ENCODE data around the gene CLCN3. TPM values are rescaled to one million over a fixed set of nuclear protein-coding genes. Genes with fewer than 3 reads are reported as not detected.
"Not testable (repeated sequence)": the region's sequence is repeated elsewhere in the genome, so short reads cannot be mapped to it uniquely, and the experiment has no call there.

CLCN3 gene
- total RNA-seq, 1 experiment from 2014 or later, result 18.1 TPM

DNA sequence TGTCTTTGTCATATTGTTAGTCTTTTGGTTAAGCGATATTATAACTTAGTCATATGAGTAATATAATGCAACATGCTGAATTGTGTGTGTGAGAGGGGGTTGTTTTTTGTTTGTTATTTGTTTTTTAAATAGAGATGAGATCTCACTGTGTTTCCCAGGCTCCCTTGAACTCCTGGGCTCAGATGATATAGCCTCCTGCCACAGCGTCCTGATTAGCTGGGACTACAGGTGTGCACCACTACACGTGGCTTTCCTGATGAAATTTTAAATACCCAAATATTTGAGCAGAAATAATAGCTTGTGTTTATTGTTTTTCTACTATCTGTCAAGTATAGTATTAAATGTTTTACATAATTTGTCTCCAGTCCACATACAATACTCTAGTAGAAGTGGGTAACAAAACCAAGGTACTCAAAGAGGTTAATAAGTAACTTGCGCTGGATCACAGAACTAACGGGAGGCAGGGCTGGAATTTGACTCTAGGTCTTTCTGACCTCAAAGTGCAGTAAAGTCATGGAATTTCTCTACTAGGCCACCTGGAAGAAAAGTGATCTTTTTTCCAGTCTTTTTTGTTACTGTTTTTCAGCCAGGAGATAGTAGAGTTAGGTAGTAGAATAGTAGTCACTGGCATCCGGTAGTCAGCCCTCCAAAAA lies 47.8 kb downstream of the CLCN3 start:
- in situ Hi-C loops (cut with HindIII; ENCODE audit: low pct_unique_long_range_greater_than_20kb, low sequenced_read_pairs), result no loop called here
- DNase-seq (ENCODE audit: low read depth), result no peak

GRCh38 chr4:169675825-169676224 lies 55.4 kb downstream of the CLCN3 start:
- no peak for DNase-seq (ENCODE audit: low read depth)
- in situ Hi-C loops (cut with HindIII; ENCODE audit: low pct_unique_long_range_greater_than_20kb, low sequenced_read_pairs), result no loop called here

GRCh38 chr4:169677150-169677748 lies 56.9 kb downstream of the CLCN3 start:
- in situ Hi-C loops (cut with HindIII; ENCODE audit: low pct_unique_long_range_greater_than_20kb, low sequenced_read_pairs), result no loop called here
- no peak for DNase-seq (ENCODE audit: low read depth)

GRCh38 chr4:169678486-169678885 lies 58.1 kb downstream of the CLCN3 start:
- DNase-seq (ENCODE audit: low read depth), result not testable (repeated sequence)

DNA sequence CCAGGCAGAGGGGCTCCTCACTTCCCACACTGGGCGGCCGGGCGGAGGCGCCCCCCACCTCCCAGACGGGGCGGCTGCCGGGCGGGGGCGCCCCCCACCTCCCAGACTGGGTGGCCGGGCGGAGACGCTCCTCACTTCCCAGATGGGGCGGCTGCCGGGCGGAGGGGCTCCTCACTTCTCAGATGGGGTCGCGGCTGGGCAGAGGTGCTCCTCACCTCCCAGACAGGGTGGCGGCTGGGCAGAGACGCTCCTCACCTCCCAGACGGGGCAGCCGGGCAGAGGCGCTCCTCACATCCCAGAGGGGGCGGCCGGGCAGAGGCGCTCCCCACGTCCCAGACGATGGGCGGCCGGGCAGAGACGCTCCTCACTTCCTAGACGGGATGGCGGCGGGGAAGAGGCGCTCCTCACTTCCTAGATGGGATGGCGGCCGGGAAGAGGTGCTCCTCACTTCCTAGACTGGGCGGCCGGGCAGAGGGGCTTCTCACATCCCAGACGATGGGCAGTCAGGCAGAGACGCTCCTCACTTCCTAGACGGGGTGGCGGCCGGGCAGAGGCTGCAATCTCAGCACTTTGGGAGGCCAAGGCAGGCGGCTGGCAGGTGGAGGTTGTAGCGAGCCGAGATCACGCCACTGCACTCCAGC lies 58.7 kb downstream of the CLCN3 start:
- DNase-seq (ENCODE audit: low read depth); in situ Hi-C loops (cut with HindIII; ENCODE audit: low pct_unique_long_range_greater_than_20kb, low sequenced_read_pairs): not testable (repeated sequence)

More at GRCh38 chr4:169678486-169678885, 58.1 kb downstream of the CLCN3 start:
- in situ Hi-C loops (cut with HindIII; ENCODE audit: low pct_unique_long_range_greater_than_20kb, low sequenced_read_pairs), result not testable (repeated sequence)

GRCh38 chr4:169682372-169683047 lies 62.1 kb downstream of the CLCN3 start:
- no peak for DNase-seq (ENCODE audit: low read depth)
- in situ Hi-C loops (cut with HindIII; ENCODE audit: low pct_unique_long_range_greater_than_20kb, low sequenced_read_pairs), result no loop called here

- in situ Hi-C loops (cut with HindIII; ENCODE audit: low pct_unique_long_range_greater_than_20kb, low sequenced_read_pairs), result no loop called here
- DNase-seq (ENCODE audit: low read depth), result no peak
These were observed 69.3 kb downstream of the CLCN3 start for GRCh38 chr4:169689681-169690080.

GRCh38 chr4:169690787-169691186 lies 70.4 kb downstream of the CLCN3 start:
- in situ Hi-C loops (cut with HindIII; ENCODE audit: low pct_unique_long_range_greater_than_20kb, low sequenced_read_pairs), result no loop called here
- DNase-seq (ENCODE audit: low read depth), result peak; percentile 9

- in situ Hi-C loops (cut with HindIII; ENCODE audit: low pct_unique_long_range_greater_than_20kb, low sequenced_read_pairs), result no loop called here
- DNase-seq (ENCODE audit: low read depth), result no peak
These were observed 78.0 kb downstream of the CLCN3 start for GRCh38 chr4:169698331-169698730.

DNA sequence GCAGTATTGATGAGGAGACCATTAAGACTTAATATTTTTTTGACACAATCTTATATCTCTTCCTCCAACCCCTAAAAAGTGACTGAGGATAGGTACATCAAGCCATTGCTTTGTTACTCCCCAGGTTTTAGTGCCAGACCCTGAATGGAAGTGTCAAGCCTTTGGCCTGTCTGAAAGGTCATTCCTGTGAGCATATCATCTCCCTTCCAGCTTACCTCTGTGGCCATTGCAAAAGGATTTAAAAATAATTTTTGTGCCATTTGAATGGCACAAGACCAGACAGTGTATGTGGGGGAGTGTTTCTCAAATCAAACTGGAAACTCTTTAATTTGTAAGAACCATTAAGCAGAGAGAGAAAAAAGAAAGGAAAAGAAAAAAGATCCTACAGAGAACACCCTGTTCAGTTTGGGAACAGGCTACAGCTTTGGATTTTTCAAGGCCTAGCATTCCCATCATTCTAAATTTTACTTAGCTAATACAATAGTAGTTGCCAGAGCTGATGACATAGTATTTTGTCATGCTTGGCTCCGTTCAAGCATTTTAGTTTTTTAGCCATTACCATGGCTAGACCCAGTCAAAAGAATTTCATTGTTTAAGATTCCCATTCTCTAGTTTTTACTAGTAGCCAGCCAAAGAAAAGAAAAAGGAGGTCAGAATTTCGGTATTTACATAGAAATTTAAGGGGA lies 87.7 kb downstream of the CLCN3 start:
- in situ Hi-C loops (cut with HindIII; ENCODE audit: low pct_unique_long_range_greater_than_20kb, low sequenced_read_pairs), result no loop called here
- DNase-seq (ENCODE audit: low read depth), result no peak

GRCh38 chr4:169715826-169716225 lies 95.4 kb downstream of the CLCN3 start:
- in situ Hi-C loops (cut with HindIII; ENCODE audit: low pct_unique_long_range_greater_than_20kb, low sequenced_read_pairs), result no loop called here
- no peak for DNase-seq (ENCODE audit: low read depth)

DNA sequence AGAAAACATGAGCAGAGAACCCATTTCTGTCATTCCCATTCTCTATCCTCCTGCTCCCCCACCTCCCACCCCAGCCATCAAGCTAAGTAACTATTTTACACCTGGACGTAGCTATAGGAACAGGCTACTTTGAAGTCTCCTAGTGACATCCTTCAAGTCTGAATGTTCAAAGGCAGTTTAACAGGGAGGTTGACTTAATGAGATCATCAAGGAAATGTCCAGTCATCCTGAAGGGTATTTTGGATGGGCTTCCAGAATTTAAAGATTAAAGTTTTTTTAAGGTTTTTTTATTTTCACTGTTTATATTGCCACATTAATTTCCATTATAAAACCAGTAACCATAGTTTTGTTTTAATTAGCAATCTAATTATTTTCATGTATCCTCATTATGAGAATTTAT lies 96.3 kb downstream of the CLCN3 start:
- no peak for DNase-seq (ENCODE audit: low read depth)
- in situ Hi-C loops (cut with HindIII; ENCODE audit: low pct_unique_long_range_greater_than_20kb, low sequenced_read_pairs), result no loop called here

GRCh38 chr4:169720529-169720928 lies 100.2 kb downstream of the CLCN3 start:
- in situ Hi-C loops (cut with HindIII; ENCODE audit: low pct_unique_long_range_greater_than_20kb, low sequenced_read_pairs), result no loop called here

DNA sequence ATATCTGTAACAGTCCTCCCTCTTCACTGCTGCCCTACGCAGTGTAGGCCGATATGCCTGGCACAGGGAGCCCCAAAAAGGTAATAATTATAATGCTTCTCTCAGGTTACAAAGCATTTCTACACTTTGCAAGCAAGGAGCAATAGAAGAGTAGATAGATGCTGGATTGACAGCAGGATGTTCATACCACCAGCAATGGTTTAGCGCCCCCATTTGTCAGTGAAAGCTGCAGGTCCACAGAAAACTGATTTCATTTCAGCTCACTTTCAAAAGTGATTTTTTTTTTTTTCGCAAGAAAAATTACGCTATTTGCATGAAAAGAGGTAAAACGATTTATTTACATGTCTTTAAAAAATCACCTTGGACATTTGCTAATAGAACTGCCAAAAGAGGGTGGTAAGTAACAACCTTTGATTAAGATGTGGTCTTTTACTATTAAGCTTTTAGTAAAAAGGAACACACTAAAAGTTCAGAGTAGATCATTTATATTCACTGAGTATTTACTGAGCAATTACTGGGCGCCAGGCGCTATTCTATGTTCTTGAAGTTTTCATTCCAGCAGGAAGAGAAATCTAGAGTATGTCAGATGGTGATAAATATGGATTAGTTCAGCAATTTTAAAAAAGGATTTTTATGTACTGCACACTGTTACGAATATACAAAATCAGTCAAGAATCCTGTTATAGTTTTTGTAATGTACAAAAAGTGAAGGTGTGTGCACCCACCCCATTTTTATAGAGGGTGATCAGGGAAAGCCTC lies 103.0 kb downstream of the CLCN3 start:
- in situ Hi-C loops (cut with HindIII; ENCODE audit: low pct_unique_long_range_greater_than_20kb, low sequenced_read_pairs), result no loop called here
- no peak for DNase-seq (ENCODE audit: low read depth)

More at GRCh38 chr4:169720529-169720928, 100.2 kb downstream of the CLCN3 start:
- no peak for DNase-seq (ENCODE audit: low read depth)

DNA sequence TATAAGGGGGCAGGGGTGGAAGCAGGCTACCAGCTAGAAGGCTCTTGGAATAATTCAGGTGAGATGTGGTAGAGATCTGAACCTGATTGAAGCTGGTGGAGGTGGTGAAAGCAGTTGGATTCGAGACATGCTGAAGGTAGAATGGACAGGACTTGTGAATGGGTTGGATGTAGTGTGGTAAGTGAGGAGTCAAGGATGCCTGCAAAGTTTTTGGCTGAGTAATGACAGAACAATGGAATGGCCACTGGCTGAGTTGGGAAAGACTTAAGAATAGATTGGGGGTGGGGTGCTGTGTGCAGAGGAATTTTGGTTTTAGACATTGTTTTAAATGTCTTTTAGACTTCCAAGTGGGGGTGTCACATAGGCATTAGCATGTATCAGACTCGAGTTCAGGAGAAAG lies 103.9 kb downstream of the CLCN3 start:
- DNase-seq (ENCODE audit: low read depth), result no peak
- in situ Hi-C loops (cut with HindIII; ENCODE audit: low pct_unique_long_range_greater_than_20kb, low sequenced_read_pairs), result no loop called here

GRCh38 chr4:169727616-169728015 lies 107.2 kb downstream of the CLCN3 start:
- in situ Hi-C loops (cut with HindIII; ENCODE audit: low pct_unique_long_range_greater_than_20kb, low sequenced_read_pairs), result no loop called here
- DNase-seq (ENCODE audit: low read depth), result no peak

- in situ Hi-C loops (cut with HindIII; ENCODE audit: low pct_unique_long_range_greater_than_20kb, low sequenced_read_pairs), result no loop called here
- no peak for DNase-seq (ENCODE audit: low read depth)
These were observed 110.2 kb downstream of the CLCN3 start for GRCh38 chr4:169730564-169730963.

- in situ Hi-C loops (cut with HindIII; ENCODE audit: low pct_unique_long_range_greater_than_20kb, low sequenced_read_pairs); DNase-seq (ENCODE audit: low read depth): not testable (repeated sequence)
These were observed 118.2 kb downstream of the CLCN3 start for GRCh38 chr4:169738604-169739003.

Measured in Caki2 (cell line).